Activated CD8-positive, alpha-beta memory T cell treated with anti-CD3 and anti-CD28 coated beads, Interleukin-2, amount 50 U/mL, for 48 hours (primary cell): ENCODE data around the gene LPCAT4.

ENCODE experiments used
- DNase-seq: peaks from one replicate; pipeline ENCODE4 v3.0.0-alpha.2; 2020

LPCAT4 gene

DNA sequence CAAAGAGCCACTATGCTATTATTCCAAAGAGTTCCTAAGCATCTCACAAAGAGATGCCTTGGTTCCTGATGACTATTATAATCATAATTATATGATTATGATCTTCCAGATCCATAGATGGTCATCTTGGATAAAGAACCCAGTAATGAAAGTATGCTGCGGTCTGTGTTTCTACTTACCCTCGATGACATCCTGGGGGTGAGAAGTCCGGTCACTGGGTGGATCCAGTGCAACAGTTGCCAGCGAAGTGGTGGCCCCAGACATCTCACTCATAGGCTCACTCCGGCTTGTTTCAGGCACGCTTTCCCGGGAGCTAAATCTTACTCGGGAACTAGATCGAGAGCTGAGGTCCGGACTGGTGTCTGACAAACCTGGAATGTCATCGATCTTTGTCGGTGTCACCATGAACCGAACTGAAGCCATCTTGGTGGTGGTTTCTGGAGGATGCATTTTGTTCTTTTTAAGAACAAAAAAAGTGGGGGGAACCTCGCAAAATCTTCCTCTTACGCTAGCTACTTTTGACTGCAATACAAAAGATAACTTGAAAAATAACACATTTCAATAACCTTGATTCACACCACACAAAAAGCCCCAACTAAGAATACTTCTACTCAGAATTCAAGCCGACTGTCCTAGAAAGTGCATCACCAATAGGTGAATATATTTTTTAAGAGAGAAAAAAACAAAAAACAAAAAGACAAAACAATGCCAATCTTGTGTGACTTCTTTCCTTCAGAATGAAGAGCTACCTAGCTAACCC, 30.6 kb downstream of the LPCAT4 start:
- no peak for DNase-seq

- no peak for DNase-seq
These were observed 31.6 kb downstream of the LPCAT4 start for GRCh38 chr15:34335176-34336032.

GRCh38 chr15:34334672-34335071, 32.3 kb downstream of the LPCAT4 start:
- no peak for DNase-seq

GRCh38 chr15:34332553-34333120, 34.4 kb downstream of the LPCAT4 start:
- no peak for DNase-seq

- no peak for DNase-seq
These were observed 35.2 kb downstream of the LPCAT4 start for GRCh38 chr15:34331809-34332208.

DNA sequence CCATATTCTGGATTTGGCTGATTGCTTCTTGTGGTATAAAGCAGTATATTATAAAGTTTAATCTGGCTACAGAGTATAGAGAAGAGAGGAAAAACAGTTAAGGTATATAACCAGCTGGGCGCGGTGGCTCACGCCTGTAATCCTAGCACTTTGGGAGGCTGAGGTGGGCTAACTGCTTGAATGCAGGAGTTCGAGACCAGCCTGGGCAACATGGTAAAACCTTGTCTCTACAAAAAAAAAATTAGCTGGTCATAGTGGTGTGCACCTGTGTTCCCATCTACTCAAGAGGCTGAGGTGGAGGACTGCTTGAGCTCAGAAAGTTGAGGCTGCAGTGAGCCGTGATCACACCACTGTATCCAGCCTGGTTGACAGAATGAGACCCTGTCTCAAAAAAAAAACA, 36.7 kb downstream of the LPCAT4 start:
- DNase-seq: no peak

DNA sequence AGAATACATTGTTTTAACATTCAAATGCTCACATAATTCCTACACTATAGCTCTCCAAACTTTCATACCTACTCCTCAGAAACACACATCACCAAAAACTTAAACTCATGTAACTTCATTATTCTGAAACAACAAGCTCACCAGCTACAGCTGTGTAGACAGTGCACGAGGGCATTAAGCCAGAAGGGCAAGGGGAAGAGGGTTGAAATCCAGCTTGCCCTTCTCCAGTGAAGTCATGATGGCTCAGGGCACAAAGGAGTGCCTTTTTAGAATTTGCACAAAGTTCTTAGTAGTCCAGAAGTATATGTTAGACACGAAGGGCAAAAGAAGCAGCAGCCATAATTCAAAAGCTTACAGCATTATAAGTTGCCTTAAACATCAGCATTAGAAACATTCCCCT, 38.0 kb downstream of the LPCAT4 start:
- DNase-seq: no peak

DNA sequence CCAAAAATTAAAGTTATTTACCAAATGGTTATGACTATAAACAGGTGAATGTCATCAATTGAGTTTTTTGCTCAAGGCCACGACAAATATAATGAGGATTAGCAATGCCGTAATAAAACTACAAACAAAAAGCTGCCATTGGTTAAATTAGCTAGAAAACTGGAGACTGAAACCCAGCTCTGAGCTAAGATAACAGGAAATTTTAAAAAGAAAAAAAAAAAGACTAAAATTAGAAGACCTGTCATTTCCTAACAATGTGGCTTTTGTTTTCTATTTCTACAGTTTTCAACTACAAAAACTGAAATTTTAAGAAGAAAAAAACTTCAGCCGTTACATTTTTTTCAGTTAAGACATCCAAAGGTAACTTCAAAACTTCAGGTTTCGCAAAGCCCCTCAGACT, 39.1 kb downstream of the LPCAT4 start:
- DNase-seq: no peak

DNA sequence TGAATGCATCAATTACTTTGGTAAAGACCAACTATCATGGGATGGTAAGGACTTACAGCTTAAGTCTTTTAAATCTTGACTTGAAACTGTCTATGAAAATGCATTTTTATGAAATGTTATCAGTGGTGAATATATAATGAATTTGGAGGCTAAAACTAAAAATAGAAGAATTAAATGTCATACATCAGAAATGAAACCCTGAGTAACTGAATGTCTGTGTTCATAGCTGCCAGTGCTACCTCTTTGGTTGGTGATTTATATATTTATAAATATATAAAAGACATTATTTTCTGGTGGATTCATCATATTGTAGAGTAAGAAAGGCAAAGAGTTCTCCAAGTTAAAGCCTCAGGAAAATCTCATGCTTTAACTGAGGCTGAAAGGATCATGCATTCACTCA, 41.6 kb downstream of the LPCAT4 start:
- no peak for DNase-seq

DNA sequence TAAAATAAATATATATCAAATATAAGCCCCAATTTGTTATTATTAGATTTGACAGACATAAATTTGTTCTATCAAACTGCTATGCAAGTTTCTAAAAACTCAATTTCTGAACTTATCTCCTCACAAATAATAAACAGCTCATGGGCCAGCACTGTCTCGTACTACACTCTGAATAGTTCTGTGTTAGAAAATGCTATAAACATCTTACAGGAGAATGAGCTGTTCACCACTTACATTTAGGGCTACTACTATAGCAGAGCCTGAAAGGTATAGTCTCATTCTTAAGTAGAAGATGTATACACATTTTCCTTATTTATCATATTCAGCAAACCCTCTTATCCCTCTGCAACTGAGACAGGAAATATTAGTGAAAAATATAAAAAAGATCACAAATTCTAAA, 42.1 kb downstream of the LPCAT4 start:
- DNase-seq: no peak

GRCh38 chr15:34323217-34323616, 43.8 kb downstream of the LPCAT4 start:
- DNase-seq: no peak

DNA sequence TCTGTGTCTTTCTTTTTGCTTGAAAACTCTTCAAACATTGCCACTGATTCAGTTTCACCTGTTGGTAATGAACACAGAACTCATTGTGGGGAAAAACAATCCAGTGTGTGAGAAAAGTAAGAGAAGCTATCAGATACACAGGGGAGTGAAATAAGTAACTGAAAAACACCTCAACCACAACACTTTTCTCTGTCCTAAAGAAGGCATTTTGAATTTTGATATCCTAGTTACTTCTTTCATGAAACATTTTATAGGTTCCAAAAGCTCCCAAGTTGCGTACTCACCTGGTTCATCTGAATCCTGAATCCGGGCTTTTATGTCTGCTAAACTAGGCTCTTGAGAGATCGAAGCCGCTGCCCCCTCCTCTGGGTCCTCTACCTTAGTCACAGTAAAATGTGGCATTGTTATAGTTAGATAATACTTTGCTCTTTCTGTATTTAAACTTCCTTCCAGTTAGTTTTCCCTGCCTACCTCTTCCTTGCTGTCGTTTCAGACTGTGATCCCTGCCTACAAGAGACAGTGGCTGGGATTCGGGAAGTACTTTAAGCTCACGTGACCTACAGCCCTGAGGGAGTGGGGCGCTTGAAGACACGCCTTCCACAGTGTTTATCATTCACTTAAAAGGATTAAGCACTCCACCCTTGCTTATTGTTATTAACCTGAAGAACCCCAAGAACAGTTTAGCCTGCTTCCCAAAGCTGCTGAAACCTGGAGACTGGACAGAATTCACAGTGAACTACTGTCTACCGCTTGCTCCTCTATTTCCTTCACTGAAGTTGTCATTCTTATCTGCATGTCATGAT, 48.5 kb downstream of the LPCAT4 start:
- no peak for DNase-seq

DNA sequence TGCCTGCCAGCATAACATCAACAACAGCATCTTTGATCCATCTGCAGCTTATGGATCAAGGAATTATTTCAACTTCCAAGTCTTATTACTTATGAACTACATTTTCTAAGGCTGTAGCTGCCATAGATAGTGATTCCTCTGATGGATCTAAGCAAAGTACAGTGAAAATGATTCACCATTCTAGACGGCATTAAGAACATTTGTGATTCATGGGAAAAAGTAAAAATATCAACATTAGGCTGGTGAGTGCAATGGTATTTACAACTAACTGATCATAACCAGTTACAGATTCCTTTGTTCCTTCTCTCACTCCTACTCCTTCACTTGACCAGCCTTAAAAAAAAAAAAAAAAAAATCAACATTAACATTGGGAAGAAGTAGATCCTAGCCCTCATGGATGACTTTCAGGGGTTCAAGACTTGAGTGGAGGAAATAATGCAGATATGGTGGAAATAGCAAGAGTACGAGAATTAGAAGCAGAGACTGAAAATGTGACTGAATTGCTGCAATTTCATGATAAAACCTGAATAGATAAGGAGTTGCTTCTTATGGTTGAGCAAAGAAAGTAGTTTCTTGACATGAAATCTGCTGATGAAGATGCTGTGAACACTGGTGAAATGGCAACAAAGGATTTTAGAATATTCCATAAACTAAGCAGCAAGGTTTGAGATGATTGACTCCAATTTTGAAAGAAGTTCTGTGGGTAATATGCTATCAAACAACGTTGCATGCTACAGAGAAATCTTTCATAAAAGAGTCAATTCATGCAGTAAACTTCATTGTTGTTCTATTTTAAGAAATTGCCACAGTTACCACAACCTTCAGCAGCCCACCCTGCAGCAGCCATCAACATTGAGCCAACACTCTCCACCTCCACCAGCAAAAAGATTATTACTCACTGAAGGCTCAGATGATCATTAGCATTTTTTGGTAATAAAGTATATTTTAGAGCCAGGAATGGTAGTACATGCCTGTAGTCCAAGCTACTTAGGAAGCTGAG, 52.2 kb downstream of the LPCAT4 start:
- no peak for DNase-seq

DNA sequence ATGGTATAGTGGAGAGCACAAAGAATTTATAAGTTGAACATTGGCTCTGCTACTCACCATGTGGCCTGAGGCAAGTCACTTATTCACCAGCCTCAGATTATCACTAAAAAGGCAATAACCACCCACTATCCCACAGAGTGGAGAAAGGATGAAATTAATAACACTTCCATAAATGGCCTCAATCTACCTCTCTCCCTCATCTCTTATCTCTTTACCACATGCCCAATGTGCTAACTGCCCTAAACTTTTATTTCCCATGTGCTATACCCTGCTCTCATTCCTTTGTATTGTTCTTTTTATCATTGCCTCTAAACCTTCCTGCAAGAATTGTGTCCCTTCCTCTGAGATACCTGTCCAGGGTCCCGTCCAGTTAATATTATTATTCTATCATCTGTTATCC, 55.4 kb downstream of the LPCAT4 start:
- no peak for DNase-seq
